Kidney epithelial cell (primary cell): ENCODE data around the gene XKR8. TPM values are rescaled to one million over a fixed set of nuclear protein-coding genes. Genes with fewer than 3 reads are reported as not detected.
A peak's percentile ranks its signal among the peaks of the same experiment; 100 is the strongest.

Experiments used
- DNase-seq: peaks from one replicate; pipeline ENCODE4 v3.0.0-alpha.2; 2010; ENCODE audit warnings: low read depth
- H3K27me3 ChIP-seq: 2 replicates; pipeline ENCODE4 v1.6.0; 2011; ENCODE audit warnings: low read length; ENCODE audit not compliant: control insufficient read depth, insufficient read depth
- H3K36me3 ChIP-seq: 2 replicates; pipeline ENCODE4 v1.5.1; 2011; ENCODE audit warnings: low read length; ENCODE audit not compliant: control insufficient read depth, insufficient read depth
- H3K4me3 ChIP-seq: 2 replicates; pipeline ENCODE4 v1.5.1; 2011; ENCODE audit warnings: low read depth, mild to moderate bottlenecking, control low read depth, low read length
- total RNA-seq: library from RNA; depleted of rRNA; stranded (reverse); fragments of >200 nt; gene quantifications from 2 replicates; pipeline ENCODE4 v1.2.3, GENCODE V29; 2015
- TF ChIP-seq, protein P1 (sequence below): IDR thresholded peaks from 2 replicates; pipeline ENCODE4 v1.5.1; 2011; ENCODE audit warnings: mild to moderate bottlenecking, moderate library complexity, low read length, control low read depth, inconsistent platforms; ENCODE audit not compliant: insufficient read depth, poor library complexity, severe bottlenecking

Gene XKR8
- total RNA-seq, 1 donor from 2014 or later = 11.7 TPM

GRCh38 chr1:27967106-27967883, 7.5 kb downstream of the XKR8 start:
- DNase-seq = no peak
- Histone ChIP-seq H3K36me3 (no peaks in the 10 kb centered on the region), H3K4me3 (no peak overlapping the region), H3K27me3 (no peaks in the 10 kb centered on the region)
- TF ChIP-seq, protein P1, sequence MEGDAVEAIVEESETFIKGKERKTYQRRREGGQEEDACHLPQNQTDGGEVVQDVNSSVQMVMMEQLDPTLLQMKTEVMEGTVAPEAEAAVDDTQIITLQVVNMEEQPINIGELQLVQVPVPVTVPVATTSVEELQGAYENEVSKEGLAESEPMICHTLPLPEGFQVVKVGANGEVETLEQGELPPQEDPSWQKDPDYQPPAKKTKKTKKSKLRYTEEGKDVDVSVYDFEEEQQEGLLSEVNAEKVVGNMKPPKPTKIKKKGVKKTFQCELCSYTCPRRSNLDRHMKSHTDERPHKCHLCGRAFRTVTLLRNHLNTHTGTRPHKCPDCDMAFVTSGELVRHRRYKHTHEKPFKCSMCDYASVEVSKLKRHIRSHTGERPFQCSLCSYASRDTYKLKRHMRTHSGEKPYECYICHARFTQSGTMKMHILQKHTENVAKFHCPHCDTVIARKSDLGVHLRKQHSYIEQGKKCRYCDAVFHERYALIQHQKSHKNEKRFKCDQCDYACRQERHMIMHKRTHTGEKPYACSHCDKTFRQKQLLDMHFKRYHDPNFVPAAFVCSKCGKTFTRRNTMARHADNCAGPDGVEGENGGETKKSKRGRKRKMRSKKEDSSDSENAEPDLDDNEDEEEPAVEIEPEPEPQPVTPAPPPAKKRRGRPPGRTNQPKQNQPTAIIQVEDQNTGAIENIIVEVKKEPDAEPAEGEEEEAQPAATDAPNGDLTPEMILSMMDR = no peak

DNA sequence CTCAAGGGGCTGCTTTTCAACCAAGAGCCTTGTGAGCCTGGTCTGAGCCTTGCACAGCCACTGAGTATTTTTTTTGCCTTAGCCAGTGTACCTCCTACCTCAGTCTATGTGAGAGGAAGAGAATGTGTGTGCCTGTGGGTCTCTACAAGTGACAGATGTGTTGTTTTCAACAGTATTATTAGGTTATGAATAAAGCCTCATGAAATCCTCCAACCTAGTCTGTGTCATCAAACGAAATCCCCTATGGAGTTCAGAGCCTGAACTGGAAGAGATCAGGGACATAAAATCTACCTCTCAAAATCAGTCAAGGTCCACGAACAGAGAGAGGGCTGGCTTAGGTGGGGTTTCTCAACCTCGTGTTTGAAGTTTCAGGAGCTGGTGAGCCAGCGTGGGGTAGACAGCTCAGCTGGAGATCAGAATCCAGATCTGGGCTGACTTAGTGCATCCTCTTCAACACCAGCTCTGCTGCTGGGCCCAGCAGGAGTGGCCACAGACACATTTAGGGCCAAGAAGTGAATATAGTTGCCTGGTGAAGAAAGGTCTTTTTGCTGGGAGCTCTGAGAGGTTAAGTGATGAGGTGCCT, 8.2 kb downstream of the XKR8 start:
- no peak for DNase-seq
- Histone ChIP-seq H3K36me3 (no peaks in the 10 kb centered on the region), H3K27me3 (no peaks in the 10 kb centered on the region), H3K4me3 (no peak overlapping the region)
- TF ChIP-seq, protein P1 = no peak

DNA sequence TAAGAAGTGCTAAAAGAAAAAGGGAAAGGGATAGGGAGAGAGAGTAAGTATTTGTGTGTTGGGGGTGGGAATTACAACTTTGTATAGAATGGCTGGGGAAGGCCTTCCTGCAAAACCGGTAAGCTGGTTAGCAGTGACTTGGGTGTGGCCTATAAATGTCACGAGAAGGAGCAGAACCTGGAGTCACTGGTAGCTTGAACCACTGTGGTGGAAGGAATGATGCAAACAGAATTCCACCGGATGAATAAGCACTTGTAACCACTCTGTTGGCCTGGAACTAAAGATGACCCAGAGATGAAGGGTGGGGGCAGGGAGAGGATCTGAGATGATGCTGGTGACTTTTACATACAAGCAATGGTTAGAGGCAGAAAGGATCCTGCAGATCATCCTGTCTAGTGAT, 8.9 kb downstream of the XKR8 start:
- Histone ChIP-seq H3K27me3 (no peaks in the 10 kb centered on the region), H3K4me3 (no peak overlapping the region), H3K36me3 (no peaks in the 10 kb centered on the region)
- DNase-seq = peak; percentile 56
- TF ChIP-seq, protein P1 = no peak

DNA sequence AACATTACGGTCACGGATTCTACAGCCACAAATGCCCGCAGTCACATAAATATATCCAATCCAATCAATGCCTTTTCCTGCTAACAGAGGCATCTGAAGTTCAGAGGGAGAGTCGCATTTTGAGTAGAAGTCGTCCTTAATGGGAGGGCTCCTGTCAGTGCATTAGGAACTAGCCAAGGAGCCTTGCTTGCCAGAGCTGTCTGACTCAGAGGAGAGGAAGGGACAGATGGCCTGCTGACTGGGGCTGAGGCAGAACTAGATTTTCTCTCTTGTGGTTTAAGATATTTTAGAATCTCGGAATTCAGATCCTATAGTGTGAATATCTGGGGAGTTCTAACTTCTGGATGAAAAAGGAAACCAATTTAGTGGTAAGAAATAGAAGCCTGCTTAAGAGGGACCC, 10.6 kb downstream of the XKR8 start:
- DNase-seq = no peak
- H3K36me3 ChIP-seq = no peaks in the 10 kb centered on the region
- TF ChIP-seq, protein P1 = no peak
- no peaks in the 10 kb centered on the region for H3K27me3 ChIP-seq
- no peak overlapping the region for H3K4me3 ChIP-seq

DNA sequence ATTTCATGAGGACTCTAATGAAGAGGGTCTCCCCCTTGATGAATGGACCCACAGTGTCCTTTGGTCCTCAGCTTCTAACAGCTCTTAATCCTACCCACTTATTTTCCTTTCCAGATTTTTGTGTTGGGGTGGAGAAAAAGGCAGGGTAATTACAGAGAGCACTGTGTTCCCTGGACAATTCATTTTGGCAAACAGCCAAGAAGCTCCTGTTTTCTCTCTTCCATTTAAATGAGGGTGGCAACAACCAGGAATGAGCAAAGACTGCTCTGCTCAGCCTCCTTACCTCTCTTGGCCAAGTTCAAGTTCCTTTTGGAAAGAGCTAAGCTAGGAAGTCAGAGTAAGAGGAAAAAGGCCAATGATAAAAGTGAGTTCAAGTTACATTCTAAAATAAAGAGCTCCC, 11.9 kb downstream of the XKR8 start:
- Histone ChIP-seq H3K4me3 (no peak overlapping the region), H3K36me3 (no peaks in the 10 kb centered on the region), H3K27me3 (no peaks in the 10 kb centered on the region)
- no peak for DNase-seq
- TF ChIP-seq, protein P1 = no peak
